Ishikawa (cell line): ENCODE results near the gene GRAMD4.

ENCODE experiments used
- CEBPB ChIP-seq: IDR thresholded peaks from 2 replicates; pipeline ENCODE4 v1.6.1; 2012
- CREB1 ChIP-seq: IDR thresholded peaks from 2 replicates; pipeline ENCODE4 v1.6.1; 2012; ENCODE audit warnings: low read depth
- EGR1 ChIP-seq: IDR thresholded peaks from 2 replicates; pipeline ENCODE4 v1.6.1; 2012
- EP300 ChIP-seq: IDR thresholded peaks from 2 replicates; pipeline ENCODE4 v1.6.1; 2012; ENCODE audit warnings: borderline replicate concordance
- FOXM1 ChIP-seq: IDR thresholded peaks from 2 replicates; pipeline ENCODE4 v1.6.1; 2012; ENCODE audit warnings: low read depth, borderline replicate concordance
- NFIC ChIP-seq: IDR thresholded peaks from 2 replicates; pipeline ENCODE4 v1.6.1; 2012
- RAD21 ChIP-seq: IDR thresholded peaks from 2 replicates; pipeline ENCODE4 v1.6.1; 2012; ENCODE audit warnings: low read depth
- TAF1 ChIP-seq: IDR thresholded peaks from 2 replicates; pipeline ENCODE4 v1.6.1; 2012; ENCODE audit warnings: low read depth, mild to moderate bottlenecking
- TCF12 ChIP-seq: IDR thresholded peaks from 2 replicates; pipeline ENCODE4 v1.6.1; 2012; ENCODE audit warnings: low read depth
- TEAD4 ChIP-seq: IDR thresholded peaks from 2 replicates; pipeline ENCODE4 v1.6.1; 2012
- YY1 ChIP-seq: IDR thresholded peaks from 2 replicates; pipeline ENCODE4 v1.6.1; 2012; ENCODE audit warnings: low read depth
- ZBTB7A ChIP-seq: IDR thresholded peaks from 2 replicates; pipeline ENCODE4 v1.6.1; 2012; ENCODE audit warnings: low read depth
- TF ChIP-seq, protein P1 (sequence below): IDR thresholded peaks from 2 replicates; pipeline ENCODE4 v1.6.1; 2012
- TF ChIP-seq, protein P2 (sequence below): IDR thresholded peaks from 2 replicates; pipeline ENCODE4 v1.6.1; 2012
- TF ChIP-seq, protein P3 (sequence below): IDR thresholded peaks from 2 replicates; pipeline ENCODE4 v1.6.1; 2012; ENCODE audit warnings: low read depth, mild to moderate bottlenecking

The GRAMD4 gene

DNA sequence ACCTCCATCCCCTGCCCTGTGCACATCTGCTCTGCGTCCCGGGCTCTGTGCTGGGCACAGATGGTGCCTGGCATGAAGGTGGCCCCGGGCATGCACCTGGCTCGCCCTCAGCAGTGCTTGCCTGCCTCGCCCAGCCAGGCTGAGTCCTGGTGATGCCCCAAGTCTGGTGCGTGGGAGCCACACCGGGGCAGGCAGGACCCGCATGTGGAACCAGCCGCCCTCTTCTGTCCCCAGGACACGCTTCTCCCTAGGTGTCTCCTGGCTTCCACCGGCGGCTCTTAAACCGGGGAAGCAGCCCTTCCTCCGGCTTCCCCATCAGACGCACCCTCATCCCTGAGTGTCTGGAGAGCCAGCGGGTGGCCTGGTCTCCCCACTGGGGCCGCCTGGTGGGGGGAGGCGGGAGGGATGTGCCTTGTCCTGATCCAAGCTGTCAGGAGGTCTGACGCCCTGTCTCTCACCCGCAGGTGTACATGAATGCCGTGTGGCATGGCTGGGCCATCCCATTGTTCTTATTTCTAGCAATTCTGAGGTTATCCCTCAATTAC lies 45.0 kb downstream of the GRAMD4 start:
- no peak for TF ChIP-seq TAF1
- TF ChIP-seq, protein P1, sequence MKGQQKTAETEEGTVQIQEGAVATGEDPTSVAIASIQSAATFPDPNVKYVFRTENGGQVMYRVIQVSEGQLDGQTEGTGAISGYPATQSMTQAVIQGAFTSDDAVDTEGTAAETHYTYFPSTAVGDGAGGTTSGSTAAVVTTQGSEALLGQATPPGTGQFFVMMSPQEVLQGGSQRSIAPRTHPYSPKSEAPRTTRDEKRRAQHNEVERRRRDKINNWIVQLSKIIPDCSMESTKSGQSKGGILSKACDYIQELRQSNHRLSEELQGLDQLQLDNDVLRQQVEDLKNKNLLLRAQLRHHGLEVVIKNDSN = no peak

DNA sequence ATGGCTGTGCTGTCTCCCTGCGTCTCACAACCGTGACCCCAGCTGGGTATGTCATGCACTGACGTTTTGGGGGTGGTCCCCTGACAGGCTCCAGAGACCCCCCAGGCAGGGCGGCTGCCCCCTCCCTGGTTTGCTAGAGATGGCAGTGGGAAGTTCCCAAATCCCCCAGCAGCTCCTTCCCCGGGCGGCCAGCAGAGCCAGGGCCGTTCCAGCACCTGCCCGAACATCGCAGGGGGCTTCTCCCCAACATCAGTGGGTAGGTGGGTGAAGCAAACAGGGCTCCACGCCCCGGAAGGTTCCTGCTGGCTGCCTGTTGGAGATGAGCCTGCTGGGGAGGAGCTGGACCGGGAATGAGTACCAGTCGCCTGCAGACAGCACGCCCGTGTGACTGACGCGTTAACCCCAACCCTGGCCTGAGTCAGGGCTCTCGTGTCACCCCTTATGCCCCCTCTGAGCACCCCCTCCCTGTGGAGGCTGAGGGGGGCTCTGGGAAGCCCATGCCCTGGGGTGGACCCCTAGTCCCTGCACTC lies 45.6 kb downstream of the GRAMD4 start:
- TF ChIP-seq ZBTB7A (no peak), NFIC (no peak), CREB1 (no peak), TAF1 (no peak), CEBPB (no peak), EGR1 (no peak), TCF12 (no peak), YY1 (no peak), EP300 (no peak), TEAD4 (no peak), FOXM1 (no peak), RAD21 (no peak)
- TF ChIP-seq, protein P1 = no peak
- TF ChIP-seq, protein P2, sequence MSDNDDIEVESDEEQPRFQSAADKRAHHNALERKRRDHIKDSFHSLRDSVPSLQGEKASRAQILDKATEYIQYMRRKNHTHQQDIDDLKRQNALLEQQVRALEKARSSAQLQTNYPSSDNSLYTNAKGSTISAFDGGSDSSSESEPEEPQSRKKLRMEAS = no peak
- TF ChIP-seq, protein P3, sequence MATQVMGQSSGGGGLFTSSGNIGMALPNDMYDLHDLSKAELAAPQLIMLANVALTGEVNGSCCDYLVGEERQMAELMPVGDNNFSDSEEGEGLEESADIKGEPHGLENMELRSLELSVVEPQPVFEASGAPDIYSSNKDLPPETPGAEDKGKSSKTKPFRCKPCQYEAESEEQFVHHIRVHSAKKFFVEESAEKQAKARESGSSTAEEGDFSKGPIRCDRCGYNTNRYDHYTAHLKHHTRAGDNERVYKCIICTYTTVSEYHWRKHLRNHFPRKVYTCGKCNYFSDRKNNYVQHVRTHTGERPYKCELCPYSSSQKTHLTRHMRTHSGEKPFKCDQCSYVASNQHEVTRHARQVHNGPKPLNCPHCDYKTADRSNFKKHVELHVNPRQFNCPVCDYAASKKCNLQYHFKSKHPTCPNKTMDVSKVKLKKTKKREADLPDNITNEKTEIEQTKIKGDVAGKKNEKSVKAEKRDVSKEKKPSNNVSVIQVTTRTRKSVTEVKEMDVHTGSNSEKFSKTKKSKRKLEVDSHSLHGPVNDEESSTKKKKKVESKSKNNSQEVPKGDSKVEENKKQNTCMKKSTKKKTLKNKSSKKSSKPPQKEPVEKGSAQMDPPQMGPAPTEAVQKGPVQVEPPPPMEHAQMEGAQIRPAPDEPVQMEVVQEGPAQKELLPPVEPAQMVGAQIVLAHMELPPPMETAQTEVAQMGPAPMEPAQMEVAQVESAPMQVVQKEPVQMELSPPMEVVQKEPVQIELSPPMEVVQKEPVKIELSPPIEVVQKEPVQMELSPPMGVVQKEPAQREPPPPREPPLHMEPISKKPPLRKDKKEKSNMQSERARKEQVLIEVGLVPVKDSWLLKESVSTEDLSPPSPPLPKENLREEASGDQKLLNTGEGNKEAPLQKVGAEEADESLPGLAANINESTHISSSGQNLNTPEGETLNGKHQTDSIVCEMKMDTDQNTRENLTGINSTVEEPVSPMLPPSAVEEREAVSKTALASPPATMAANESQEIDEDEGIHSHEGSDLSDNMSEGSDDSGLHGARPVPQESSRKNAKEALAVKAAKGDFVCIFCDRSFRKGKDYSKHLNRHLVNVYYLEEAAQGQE = no peak

DNA sequence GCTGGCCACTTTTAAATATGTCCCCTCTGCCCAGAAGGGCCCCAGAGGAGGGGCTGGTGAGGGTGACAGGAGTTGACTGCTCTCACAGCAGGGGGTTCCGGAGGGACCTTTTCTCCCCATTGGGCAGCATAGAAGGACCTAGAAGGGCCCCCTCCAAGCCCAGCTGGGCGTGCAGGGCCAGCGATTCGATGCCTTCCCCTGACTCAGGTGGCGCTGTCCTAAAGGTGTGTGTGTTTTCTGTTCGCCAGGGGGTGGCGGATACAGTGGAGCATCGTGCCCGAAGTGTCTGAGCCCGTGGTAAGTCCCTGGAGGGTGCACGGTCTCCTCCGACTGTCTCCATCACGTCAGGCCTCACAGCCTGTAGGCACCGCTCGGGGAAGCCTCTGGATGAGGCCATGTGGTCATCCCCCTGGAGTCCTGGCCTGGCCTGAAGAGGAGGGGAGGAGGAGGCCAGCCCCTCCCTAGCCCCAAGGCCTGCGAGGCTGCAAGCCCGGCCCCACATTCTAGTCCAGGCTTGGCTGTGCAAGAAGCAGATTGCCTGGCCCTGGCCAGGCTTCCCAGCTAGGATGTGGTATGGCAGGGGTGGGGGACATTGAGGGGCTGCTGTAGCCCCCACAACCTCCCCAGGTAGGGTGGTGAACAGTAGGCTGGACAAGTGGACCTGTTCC lies 46.5 kb downstream of the GRAMD4 start:
- TF ChIP-seq FOXM1 = no peak
- no peak for TF ChIP-seq YY1
- no peak for TF ChIP-seq EGR1
- TF ChIP-seq CEBPB = no peak
- no peak for TF ChIP-seq EP300
- TF ChIP-seq, protein P3 = no peak
- no peak for TF ChIP-seq ZBTB7A
- no peak for TF ChIP-seq TCF12
- TF ChIP-seq, protein P2 = no peak
- no peak for TF ChIP-seq TEAD4
- TF ChIP-seq CREB1 = no peak
- no peak for TF ChIP-seq RAD21
- TF ChIP-seq, protein P1 = no peak
- TF ChIP-seq NFIC = no peak
- no peak for TF ChIP-seq TAF1

DNA sequence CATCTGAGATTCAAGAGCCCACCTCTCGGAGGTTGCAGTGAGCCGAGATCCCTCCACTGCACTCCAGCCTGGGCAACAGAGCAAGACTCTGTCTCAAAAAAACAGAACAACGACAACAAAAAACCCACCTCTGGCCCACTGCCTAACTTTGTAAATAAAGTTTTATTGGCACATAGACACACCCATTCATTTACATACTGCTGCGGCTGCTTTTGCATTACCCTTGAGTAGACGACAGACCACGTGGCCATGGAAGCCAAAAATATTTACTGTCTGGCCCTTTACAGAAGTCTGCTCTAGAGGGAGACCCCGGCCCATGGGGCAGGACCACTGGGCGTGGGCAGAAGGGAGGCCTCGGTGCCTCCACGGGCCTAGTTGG lies 47.0 kb downstream of the GRAMD4 start:
- TF ChIP-seq TAF1 (no peak), EP300 (no peak), NFIC (no peak), TCF12 (no peak)
- TF ChIP-seq, protein P1 = no peak

DNA sequence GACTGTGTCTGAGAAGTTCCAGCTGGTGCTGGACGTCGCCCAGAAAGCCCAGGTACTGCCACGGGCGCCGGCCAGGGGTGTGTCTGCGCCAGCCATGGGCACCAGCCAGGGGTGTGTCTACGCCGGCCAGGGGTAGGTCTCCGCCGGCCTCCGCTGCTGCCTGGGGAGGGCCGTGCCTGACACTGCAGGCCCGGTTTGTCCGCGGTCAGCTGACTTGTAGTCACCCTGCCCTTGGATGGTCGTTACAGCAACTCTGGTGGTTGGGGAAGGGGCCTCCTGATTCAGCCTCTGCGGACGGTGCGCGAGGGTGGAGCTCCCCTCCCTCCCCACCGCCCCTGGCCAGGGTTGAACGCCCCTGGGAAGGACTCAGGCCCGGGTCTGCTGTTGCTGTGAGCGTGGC lies 47.9 kb downstream of the GRAMD4 start:
- TF ChIP-seq EGR1 = no peak
- TF ChIP-seq EP300 = no peak
- TF ChIP-seq NFIC = no peak
- no peak for TF ChIP-seq TEAD4
- TF ChIP-seq, protein P3 = no peak
- TF ChIP-seq RAD21 = no peak
